Fibroblast of pulmonary artery (primary cell): ENCODE results near the gene EFHB.
"Not testable (repeated sequence)": the region's sequence is repeated elsewhere in the genome, so short reads cannot be mapped to it uniquely, and the experiment has no call there.

ENCODE experiments used
- DNase-seq: peaks from one replicate; pipeline ENCODE4 v3.0.0-alpha.2; 2010; ENCODE audit warnings: low read depth
- H3K4me3 ChIP-seq: replicated peaks from 2 replicates; pipeline ENCODE4 v1.5.1; 2011; ENCODE audit warnings: low read depth, mild to moderate bottlenecking, control low read depth, low read length, moderate library complexity
- TF ChIP-seq, protein P1 (sequence below): IDR thresholded peaks from 2 replicates; pipeline ENCODE4 v1.5.1; 2011; ENCODE audit warnings: mild to moderate bottlenecking, control low read depth, low read length, inconsistent platforms; ENCODE audit errors: missing control alignments

The EFHB gene

DNA sequence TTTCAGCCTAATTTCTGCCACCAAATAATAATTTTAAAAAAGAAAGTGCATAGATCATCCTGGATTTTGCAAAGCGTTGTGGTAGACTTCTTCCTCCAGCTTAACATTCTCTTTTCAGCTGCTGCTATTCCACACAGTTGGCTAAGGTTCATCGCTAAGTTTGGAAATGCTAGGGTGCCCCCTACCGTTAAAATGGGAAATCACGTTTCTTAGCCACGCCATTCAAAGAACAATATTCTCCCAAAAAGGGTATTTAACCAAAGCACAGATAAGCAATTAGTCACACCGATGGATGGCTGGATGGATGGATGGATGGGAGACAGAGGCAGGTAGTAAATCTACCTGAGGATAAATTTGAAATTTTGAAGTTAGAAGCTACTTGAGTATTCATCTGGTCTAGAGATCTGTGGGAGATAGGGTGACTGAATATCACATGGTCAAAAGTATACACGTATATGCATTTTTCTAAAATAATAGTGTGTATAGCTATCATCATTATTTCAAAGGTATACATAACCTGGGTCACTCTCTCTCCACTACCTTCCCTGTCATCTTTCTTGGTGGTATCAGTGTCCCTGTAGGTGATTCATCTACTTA lies 67.2 kb downstream of the EFHB start:
- TF ChIP-seq, protein P1, sequence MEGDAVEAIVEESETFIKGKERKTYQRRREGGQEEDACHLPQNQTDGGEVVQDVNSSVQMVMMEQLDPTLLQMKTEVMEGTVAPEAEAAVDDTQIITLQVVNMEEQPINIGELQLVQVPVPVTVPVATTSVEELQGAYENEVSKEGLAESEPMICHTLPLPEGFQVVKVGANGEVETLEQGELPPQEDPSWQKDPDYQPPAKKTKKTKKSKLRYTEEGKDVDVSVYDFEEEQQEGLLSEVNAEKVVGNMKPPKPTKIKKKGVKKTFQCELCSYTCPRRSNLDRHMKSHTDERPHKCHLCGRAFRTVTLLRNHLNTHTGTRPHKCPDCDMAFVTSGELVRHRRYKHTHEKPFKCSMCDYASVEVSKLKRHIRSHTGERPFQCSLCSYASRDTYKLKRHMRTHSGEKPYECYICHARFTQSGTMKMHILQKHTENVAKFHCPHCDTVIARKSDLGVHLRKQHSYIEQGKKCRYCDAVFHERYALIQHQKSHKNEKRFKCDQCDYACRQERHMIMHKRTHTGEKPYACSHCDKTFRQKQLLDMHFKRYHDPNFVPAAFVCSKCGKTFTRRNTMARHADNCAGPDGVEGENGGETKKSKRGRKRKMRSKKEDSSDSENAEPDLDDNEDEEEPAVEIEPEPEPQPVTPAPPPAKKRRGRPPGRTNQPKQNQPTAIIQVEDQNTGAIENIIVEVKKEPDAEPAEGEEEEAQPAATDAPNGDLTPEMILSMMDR = peak; percentile 82
- peak; percentile 78 for DNase-seq
- H3K4me3 ChIP-seq = no peak overlapping the region

DNA sequence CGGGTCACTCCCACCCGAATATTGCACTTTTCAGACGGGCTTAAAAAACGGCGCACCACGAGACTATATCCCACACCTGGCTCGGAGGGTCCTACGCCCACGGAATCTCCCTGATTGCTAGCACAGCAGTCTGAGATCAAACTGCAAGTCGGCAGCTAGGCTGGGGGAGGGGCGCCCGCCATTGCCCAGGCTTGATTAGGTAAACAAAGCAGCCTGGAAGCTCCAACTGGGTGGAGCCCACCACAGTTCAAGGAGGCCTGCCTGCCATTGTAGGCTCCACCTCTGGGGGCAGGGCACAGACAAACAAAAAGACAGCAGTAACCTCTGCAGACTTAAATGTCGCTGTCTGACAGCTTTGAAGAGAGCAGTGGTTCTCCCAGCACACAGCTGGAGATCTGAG lies 78.7 kb downstream of the EFHB start:
- not testable (repeated sequence) for DNase-seq, H3K4me3 ChIP-seq

DNA sequence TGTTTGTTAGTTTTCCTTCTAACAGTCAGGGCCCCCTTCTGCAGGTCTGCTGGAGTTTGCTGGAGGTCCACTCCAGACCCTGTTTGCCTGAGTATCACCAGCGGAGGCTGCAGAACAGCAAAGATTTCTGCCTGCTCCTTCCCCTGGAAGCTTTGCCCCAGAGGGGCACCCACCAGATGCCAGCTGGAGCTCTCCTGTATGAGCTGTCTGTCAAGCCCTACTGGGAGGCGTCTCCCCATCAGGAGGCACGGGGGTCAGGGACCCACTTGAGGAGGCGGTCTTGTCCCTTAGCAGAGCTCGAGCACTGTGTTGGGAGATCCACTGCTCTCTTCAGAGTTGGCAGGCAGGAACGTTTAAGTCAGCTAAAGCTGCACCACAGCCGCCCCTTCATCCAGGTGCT lies 87.4 kb downstream of the EFHB start:
- H3K4me3 ChIP-seq, DNase-seq: not testable (repeated sequence)
